Measurements from ENCODE around the gene TMC2. TPM values are rescaled to one million over a fixed set of nuclear protein-coding genes. Genes with fewer than 3 reads are reported as not detected.

TMC2 gene
- total RNA-seq, 1 experiment from 2014 or later = not detected

GRCh38 chr20:2653556-2654383 lies 117.4 kb downstream of the TMC2 start (continued):
- TF ChIP-seq PRDM15 (CRISPR knock-in tag; IDR thresholded peaks at IDR 0.05) (no peak), AR (CRISPR knock-in tag; IDR thresholded peaks at IDR 0.05) (no peak), ERG (CRISPR knock-in tag; IDR thresholded peaks at IDR 0.05) (no peak)

GRCh38 chr20:2654384-2654822 lies 118.0 kb downstream of the TMC2 start:
- Mint-ChIP-seq H3K9me3 (no peaks in the 10 kb centered on the region), H3K4me3 (peak overlapping the region; percentile 84), H3K27ac (peak overlapping the region; percentile 90), H3K36me3 (peaks cover 66% of the 10 kb centered on the region), H3K4me1 (peaks cover 24% of the 10 kb centered on the region), H3K27me3 (ENCODE audit: low read depth) (no peaks in the 10 kb centered on the region)
- no peak for DNase-seq (ENCODE audit: low spot score)
- no peak for TF ChIP-seq ELF4 (CRISPR knock-in tag; IDR thresholded peaks at IDR 0.05; ENCODE audit: low read depth)
- TF ChIP-seq SMAD3 (CRISPR knock-in tag; IDR thresholded peaks at IDR 0.05; ENCODE audit: borderline replicate concordance) = 0 out of 2 replicates have a peak, but pooled peaks have one; percentile 22
- TF ChIP-seq HMGXB4 (CRISPR knock-in tag; IDR thresholded peaks at IDR 0.05) = no peak
- TF ChIP-seq CREB1 (CRISPR knock-in tag; IDR thresholded peaks at IDR 0.05) = peak; percentile 51; the same call in 1 of the 2 replicates
- ATAC-seq = no peak
- CTCF ChIA-PET = interaction anchor here (3.7 kb wide), 1 partner anchor 131 kb away, joined by 30 read pairs; no protein-coding TSS in a partner anchor
- POLR2A ChIA-PET = no interaction called here

GRCh38 chr20:2654831-2655230 lies 118.5 kb downstream of the TMC2 start:
- CTCF ChIA-PET = no interaction called here
- Mint-ChIP-seq H3K4me3 (peak overlapping the region; percentile 84), H3K27ac (peak overlapping the region; percentile 90), H3K27me3 (ENCODE audit: low read depth) (no peaks in the 10 kb centered on the region), H3K4me1 (peaks cover 24% of the 10 kb centered on the region), H3K9me3 (no peaks in the 10 kb centered on the region), H3K36me3 (peaks cover 70% of the 10 kb centered on the region)
- POLR2A ChIA-PET = no interaction called here
- no peak for ATAC-seq
- no peak for DNase-seq (ENCODE audit: low spot score)
- TF ChIP-seq MYBL2 (CRISPR knock-in tag; IDR thresholded peaks at IDR 0.05) (no peak), FOXP4 (CRISPR knock-in tag; IDR thresholded peaks at IDR 0.05) (no peak), ATF3 (CRISPR knock-in tag; conservative IDR thresholded peaks at IDR 0.05) (no peak), ZNF263 (CRISPR knock-in tag; IDR thresholded peaks at IDR 0.05; ENCODE audit: low read depth) (no peak), HMGXB4 (CRISPR knock-in tag; IDR thresholded peaks at IDR 0.05) (no peak), MXD4 (CRISPR knock-in tag; IDR thresholded peaks at IDR 0.05; ENCODE audit: borderline replicate concordance) (no peak), CBFB (CRISPR knock-in tag; IDR thresholded peaks at IDR 0.05; ENCODE audit: low read depth) (no peak)

All from WTC11 (cell line).